Mesendoderm (in vitro differentiated cells): ENCODE data around the gene CYP2C19. TPM values are rescaled to one million over a fixed set of nuclear protein-coding genes. Genes with fewer than 3 reads are reported as not detected.

Experiments
- DNase-seq: peaks from one replicate; pipeline ENCODE4 v3.0.0; 2013
- H2AK5ac ChIP-seq: 2 replicates; pipeline ENCODE4 v1.6.1; 2013; ENCODE audit warnings: low read length, inconsistent platforms
- H2BK120ac ChIP-seq: 2 replicates; pipeline ENCODE4 v1.6.1; 2013; ENCODE audit warnings: low read depth, mild to moderate bottlenecking, low read length, moderate library complexity, mixed read lengths
- H2BK15ac ChIP-seq: replicated peaks from 2 replicates; pipeline ENCODE4 v1.6.1; 2013; ENCODE audit warnings: low read depth, mild to moderate bottlenecking, moderate library complexity
- H2BK5ac ChIP-seq: 2 replicates; pipeline ENCODE4 v1.6.1; 2013; ENCODE audit warnings: low read length, inconsistent platforms
- H3K18ac ChIP-seq: 2 replicates; pipeline ENCODE4 v1.6.1; 2013; ENCODE audit warnings: mild to moderate bottlenecking, low read length, mixed read lengths
- H3K23ac ChIP-seq: one replicate; pipeline ENCODE4 v1.6.1; 2013; ENCODE audit warnings: low read length
- H3K27ac ChIP-seq: 2 replicates; pipeline ENCODE4 v1.5.1; 2013; ENCODE audit warnings: low read depth, mild to moderate bottlenecking, inconsistent platforms, low read length, moderate library complexity
- H3K27me3 ChIP-seq: 2 replicates; pipeline ENCODE4 v1.6.1; 2013; ENCODE audit warnings: low read length, control low read depth, mild to moderate bottlenecking, inconsistent platforms; ENCODE audit not compliant: insufficient read depth, poor library complexity
- H3K36me3 ChIP-seq: 2 replicates; pipeline ENCODE4 v1.6.1; 2013; ENCODE audit warnings: low read length, inconsistent platforms; ENCODE audit not compliant: control insufficient read depth, insufficient read depth
- H3K4ac ChIP-seq: one replicate; pipeline ENCODE4 v1.6.1; 2013; ENCODE audit warnings: low read depth, mild to moderate bottlenecking, low read length, moderate library complexity
- H3K4me1 ChIP-seq: 2 replicates; pipeline ENCODE4 v1.6.1; 2013; ENCODE audit warnings: low read depth, low read length, inconsistent platforms; ENCODE audit not compliant: control insufficient read depth
- H3K4me2 ChIP-seq: 2 replicates; pipeline ENCODE4 v1.6.1; 2013; ENCODE audit warnings: low read length
- H3K4me3 ChIP-seq: 2 replicates; pipeline ENCODE4 v1.5.1; 2013; ENCODE audit warnings: mild to moderate bottlenecking, low read length
- H3K56ac ChIP-seq: one replicate; pipeline ENCODE4 v1.6.1; 2013; ENCODE audit warnings: low read length
- H3K79me1 ChIP-seq: 2 replicates; pipeline ENCODE4 v1.6.1; 2013; ENCODE audit warnings: low read length, inconsistent platforms
- H3K79me2 ChIP-seq: 2 replicates; pipeline ENCODE4 v1.6.1; 2013; ENCODE audit warnings: mild to moderate bottlenecking, low read length; ENCODE audit not compliant: control insufficient read depth, insufficient read depth
- H3K9ac ChIP-seq: 2 replicates; pipeline ENCODE4 v1.6.1; 2013; ENCODE audit warnings: low read length, inconsistent platforms
- H4K5ac ChIP-seq: one replicate; pipeline ENCODE4 v1.6.1; 2013; ENCODE audit warnings: low read length
- H4K8ac ChIP-seq: one replicate; pipeline ENCODE4 v1.6.1; 2013; ENCODE audit warnings: low read depth, mild to moderate bottlenecking, control low read depth, low read length, moderate library complexity
- WGBS: extraction: QIAGEN DNeasy Blood & Tissue Kit; methylation state at CpG from one replicate; pipeline ENCODE4 v1.1.7; 2013; ENCODE audit warnings: low lambda C conversion rate, missing lambda C conversion rate; ENCODE audit not compliant: insufficient coverage; ENCODE audit errors: extremely low coverage; 5-methylcytosine and 5-hydroxymethylcytosine counted together
- polyA plus RNA-seq, 2 experiments: library from polyadenylated mRNA; stranded (reverse); fragments of 200-250 nt; gene quantifications; one replicate each; pipeline ENCODE4 v1.2.3, GENCODE V29; 2013

The CYP2C19 gene
- polyA plus RNA-seq (2013, experiment 1 of 2): 0.04 TPM
- polyA plus RNA-seq (2013, experiment 2 of 2): 0.03 TPM

DNA sequence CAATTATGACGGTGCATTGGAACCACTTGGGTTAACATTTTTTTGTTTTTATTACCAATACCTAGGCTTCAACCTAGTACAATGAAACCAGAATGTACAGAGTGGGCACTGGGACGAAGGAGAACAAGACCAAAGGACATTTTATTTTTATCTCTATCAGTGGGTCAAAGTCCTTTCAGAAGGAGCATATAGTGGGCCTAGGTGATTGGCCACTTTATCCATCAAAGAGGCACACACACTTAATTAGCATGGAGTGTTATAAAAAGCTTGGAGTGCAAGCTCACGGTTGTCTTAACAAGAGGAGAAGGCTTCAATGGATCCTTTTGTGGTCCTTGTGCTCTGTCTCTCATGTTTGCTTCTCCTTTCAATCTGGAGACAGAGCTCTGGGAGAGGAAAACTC lies at the start of gene CYP2C19:
CYP2C19 (plus strand) TSS at position 289 of the 400 bp plus-strand sequence; CDS start at position 314, 25 bp downstream.
- H3K79me1 ChIP-seq: no peaks in the 10 kb centered on the region
- no CpG with 5 or more reads among the region's 3 CpGs for WGBS
- no peak within 1 kb of the TSS for H3K18ac ChIP-seq

GRCh38 chr10:94725871-94726270 lies 36.6 kb upstream of the CYP2C19 start:
- DNase-seq: no peak
- no peak overlapping the region for H3K4me2 ChIP-seq
- H3K79me2 ChIP-seq: no peaks in the 10 kb centered on the region
- H3K27ac ChIP-seq: no peak overlapping the region
- no peak overlapping the region for H2BK15ac ChIP-seq
- H3K9ac ChIP-seq: no peak overlapping the region
- no peak overlapping the region for H4K8ac ChIP-seq
- no peaks in the 10 kb centered on the region for H3K4me1 ChIP-seq
- no peak overlapping the region for H3K4ac ChIP-seq
- no peaks in the 10 kb centered on the region for H3K36me3 ChIP-seq
- no peak overlapping the region for H2BK5ac ChIP-seq
- H3K27me3 ChIP-seq: no peaks in the 10 kb centered on the region
- H3K79me1 ChIP-seq: no peaks in the 10 kb centered on the region
- no peak overlapping the region for H3K23ac ChIP-seq
- H2BK120ac ChIP-seq: no peak overlapping the region
- no peak overlapping the region for H3K4me3 ChIP-seq
- H3K56ac ChIP-seq: no peak overlapping the region
- H4K5ac ChIP-seq: no peak overlapping the region
- H3K18ac ChIP-seq: no peak overlapping the region
- H2AK5ac ChIP-seq: no peak overlapping the region

More for the DNA sequence above, at the start of gene CYP2C19:
- no peak within 1 kb of the TSS for H2AK5ac ChIP-seq
- no peak within 1 kb of the TSS for H3K4me3 ChIP-seq
- no peak for DNase-seq
- no peaks in the 10 kb centered on the region for H3K36me3 ChIP-seq
- no peak within 1 kb of the TSS for H2BK15ac ChIP-seq
- H3K4me1 ChIP-seq: no peaks in the 10 kb centered on the region
- no peaks in the 10 kb centered on the region for H3K27me3 ChIP-seq
- no peak within 1 kb of the TSS for H2BK5ac ChIP-seq
- no peak within 1 kb of the TSS for H3K56ac ChIP-seq
- H3K79me2 ChIP-seq: no peaks in the 10 kb centered on the region
- no peak within 1 kb of the TSS for H4K8ac ChIP-seq
- no peak within 1 kb of the TSS for H3K9ac ChIP-seq
- H3K23ac ChIP-seq: no peak within 1 kb of the TSS
- H4K5ac ChIP-seq: no peak within 1 kb of the TSS
- H3K4ac ChIP-seq: no peak within 1 kb of the TSS
- H3K27ac ChIP-seq: no peak within 1 kb of the TSS
- no peak within 1 kb of the TSS for H2BK120ac ChIP-seq
- no peak within 1 kb of the TSS for H3K4me2 ChIP-seq

- no peak overlapping the region for H3K56ac ChIP-seq
- no peaks in the 10 kb centered on the region for H3K79me1 ChIP-seq
- H3K27ac ChIP-seq: no peak overlapping the region
- WGBS: no CpG with 5 or more reads among the region's 3 CpGs
- H2BK5ac ChIP-seq: no peak overlapping the region
- no peak overlapping the region for H2BK120ac ChIP-seq
- H3K27me3 ChIP-seq: no peaks in the 10 kb centered on the region
- no peak overlapping the region for H2BK15ac ChIP-seq
- no peak overlapping the region for H2AK5ac ChIP-seq
- no peak overlapping the region for H4K8ac ChIP-seq
- no peak overlapping the region for H3K18ac ChIP-seq
- H3K9ac ChIP-seq: no peak overlapping the region
- no peak overlapping the region for H3K4me3 ChIP-seq
- H3K79me2 ChIP-seq: no peaks in the 10 kb centered on the region
- H4K5ac ChIP-seq: no peak overlapping the region
- H3K36me3 ChIP-seq: no peaks in the 10 kb centered on the region
- no peak overlapping the region for H3K4me2 ChIP-seq
- no peak overlapping the region for H3K23ac ChIP-seq
- no peak for DNase-seq
- no peak overlapping the region for H3K4ac ChIP-seq
- no peaks in the 10 kb centered on the region for H3K4me1 ChIP-seq
These were observed 27.3 kb upstream of the CYP2C19 start for GRCh38 chr10:94735197-94735596.

DNA sequence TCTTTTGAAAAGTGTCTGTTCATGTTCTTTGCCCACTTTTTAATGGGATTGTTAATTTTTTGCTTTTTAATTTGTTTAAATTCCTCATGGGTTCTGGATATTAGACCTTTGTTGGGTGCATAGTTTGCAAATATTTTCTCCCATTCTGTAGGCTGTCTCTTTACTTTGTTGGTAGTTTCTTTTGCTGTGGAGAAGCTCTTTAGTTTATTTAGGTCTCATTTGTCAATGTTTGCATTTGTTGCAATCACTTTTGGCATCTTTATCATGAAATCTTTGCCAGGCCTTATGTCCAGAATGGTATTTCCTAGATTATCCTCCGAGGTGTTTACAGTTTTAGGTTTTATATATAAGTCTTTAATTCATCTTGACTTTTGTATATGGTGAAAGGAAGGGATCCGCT lies 23.9 kb upstream of the CYP2C19 start:
- H3K23ac ChIP-seq: no peak overlapping the region
- no peak overlapping the region for H4K8ac ChIP-seq
- no peak overlapping the region for H3K9ac ChIP-seq
- WGBS: no CpG with 5 or more reads among the region's 2 CpGs
- H3K4me3 ChIP-seq: no peak overlapping the region
- no peak overlapping the region for H3K56ac ChIP-seq
- DNase-seq: no peak
- no peak overlapping the region for H3K18ac ChIP-seq
- H3K79me1 ChIP-seq: no peaks in the 10 kb centered on the region
- H3K27me3 ChIP-seq: no peaks in the 10 kb centered on the region
- no peak overlapping the region for H3K4me2 ChIP-seq
- no peak overlapping the region for H2AK5ac ChIP-seq
- H3K27ac ChIP-seq: no peak overlapping the region
- H3K4ac ChIP-seq: no peak overlapping the region
- H4K5ac ChIP-seq: no peak overlapping the region
- no peaks in the 10 kb centered on the region for H3K4me1 ChIP-seq
- H2BK15ac ChIP-seq: no peak overlapping the region
- H3K36me3 ChIP-seq: no peaks in the 10 kb centered on the region
- H2BK5ac ChIP-seq: no peak overlapping the region
- no peaks in the 10 kb centered on the region for H3K79me2 ChIP-seq
- no peak overlapping the region for H2BK120ac ChIP-seq

DNA sequence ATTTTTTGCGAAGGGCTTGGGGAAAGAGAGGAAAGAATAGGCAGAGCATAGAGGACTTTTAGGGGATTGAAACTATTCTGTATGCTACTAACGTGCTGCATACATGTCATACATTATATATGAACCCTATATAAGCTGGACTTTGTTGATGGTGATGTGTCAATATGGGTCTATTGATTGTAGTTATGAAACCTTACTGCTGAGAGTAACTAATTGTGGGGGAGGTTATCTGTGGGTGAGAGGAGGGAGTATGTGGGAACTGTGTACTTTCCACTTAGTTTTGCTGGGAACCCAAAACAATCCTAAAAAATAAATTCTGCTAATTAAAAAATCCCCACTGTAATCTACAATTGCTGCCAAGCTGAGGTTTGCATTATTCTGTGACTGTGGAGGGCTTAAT lies 15.3 kb upstream of the CYP2C19 start:
- Histone ChIP-seq H2BK15ac (no peak overlapping the region), H3K23ac (no peak overlapping the region), H3K27ac (no peak overlapping the region), H4K5ac (no peak overlapping the region), H3K4me3 (no peak overlapping the region), H2BK120ac (no peak overlapping the region), H3K4me2 (no peak overlapping the region), H3K4ac (no peak overlapping the region), H4K8ac (no peak overlapping the region), H3K4me1 (no peaks in the 10 kb centered on the region), H3K27me3 (no peaks in the 10 kb centered on the region), H3K79me1 (no peaks in the 10 kb centered on the region), H2AK5ac (no peak overlapping the region), H2BK5ac (no peak overlapping the region), H3K9ac (no peak overlapping the region), H3K36me3 (no peaks in the 10 kb centered on the region), H3K79me2 (no peaks in the 10 kb centered on the region), H3K56ac (no peak overlapping the region), H3K18ac (no peak overlapping the region)
- DNase-seq: no peak
- WGBS: no CpG with 5 or more reads among the region's 2 CpGs

GRCh38 chr10:94747838-94748237 lies 14.6 kb upstream of the CYP2C19 start:
- no peak overlapping the region for H3K4me2 ChIP-seq
- no peak overlapping the region for H3K4me3 ChIP-seq
- H3K56ac ChIP-seq: no peak overlapping the region
- H3K27ac ChIP-seq: no peak overlapping the region
- H2AK5ac ChIP-seq: no peak overlapping the region
- H3K27me3 ChIP-seq: no peaks in the 10 kb centered on the region
- no peaks in the 10 kb centered on the region for H3K4me1 ChIP-seq
- H3K18ac ChIP-seq: no peak overlapping the region
- no peak overlapping the region for H3K23ac ChIP-seq
- H4K5ac ChIP-seq: no peak overlapping the region
- H3K79me2 ChIP-seq: no peaks in the 10 kb centered on the region
- WGBS: no CpG with 5 or more reads among the region's 4 CpGs
- no peak overlapping the region for H4K8ac ChIP-seq
- no peak overlapping the region for H2BK15ac ChIP-seq
- no peak overlapping the region for H2BK5ac ChIP-seq
- H3K4ac ChIP-seq: no peak overlapping the region
- H2BK120ac ChIP-seq: no peak overlapping the region
- no peak overlapping the region for H3K9ac ChIP-seq
- no peaks in the 10 kb centered on the region for H3K79me1 ChIP-seq
- H3K36me3 ChIP-seq: no peaks in the 10 kb centered on the region
- DNase-seq: no peak
